ENCODE data around the gene HYI. TPM values are rescaled to one million over a fixed set of nuclear protein-coding genes. Genes with fewer than 3 reads are reported as not detected.
"Not testable (repeated sequence)": the region's sequence is repeated elsewhere in the genome, so short reads cannot be mapped to it uniquely, and the experiment has no call there.

Gene HYI
- total RNA-seq, 1 experiment from 2014 or later: 115 TPM

DNA sequence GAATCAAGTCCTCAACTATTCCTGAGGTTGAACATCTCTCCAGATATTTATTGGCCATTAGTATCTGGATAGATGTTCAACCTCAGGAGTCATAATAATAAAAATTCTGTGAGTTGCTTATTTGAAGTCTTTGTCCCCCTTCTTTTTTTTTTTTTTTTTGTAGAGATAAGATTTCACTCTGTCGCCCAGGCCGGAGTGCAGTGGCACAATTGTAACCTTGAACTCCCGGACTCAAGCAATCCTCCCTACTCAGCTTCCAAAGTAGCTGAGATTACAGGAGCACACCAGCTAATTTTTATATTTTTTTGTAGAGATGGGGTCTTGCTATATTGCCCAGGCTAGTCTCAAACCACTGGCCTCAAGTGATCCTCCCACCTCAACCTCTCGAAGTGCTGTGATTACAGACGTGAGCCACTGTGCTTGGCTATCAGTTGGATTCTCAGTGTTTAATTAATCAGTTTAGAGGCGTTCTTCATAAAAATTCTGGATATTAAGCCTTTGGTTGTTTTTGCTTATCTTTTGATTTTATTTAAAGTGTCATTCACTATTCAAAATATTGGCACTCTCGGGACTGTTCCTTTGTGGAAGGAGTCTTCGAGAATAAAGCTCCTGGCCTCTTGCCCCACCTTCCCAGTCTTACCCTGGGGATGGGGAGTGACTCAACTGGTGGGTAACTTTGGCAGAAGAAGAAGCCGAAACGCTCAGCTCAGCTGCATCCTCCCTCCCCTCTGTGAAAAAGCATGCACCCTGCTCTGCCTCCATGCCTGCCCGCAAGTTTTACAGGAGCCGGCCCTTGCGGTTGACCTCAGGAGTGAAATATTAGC, 11.2 kb upstream of the HYI start:
- DNase-seq (ENCODE audit: low read depth): peak; percentile 83

DNA sequence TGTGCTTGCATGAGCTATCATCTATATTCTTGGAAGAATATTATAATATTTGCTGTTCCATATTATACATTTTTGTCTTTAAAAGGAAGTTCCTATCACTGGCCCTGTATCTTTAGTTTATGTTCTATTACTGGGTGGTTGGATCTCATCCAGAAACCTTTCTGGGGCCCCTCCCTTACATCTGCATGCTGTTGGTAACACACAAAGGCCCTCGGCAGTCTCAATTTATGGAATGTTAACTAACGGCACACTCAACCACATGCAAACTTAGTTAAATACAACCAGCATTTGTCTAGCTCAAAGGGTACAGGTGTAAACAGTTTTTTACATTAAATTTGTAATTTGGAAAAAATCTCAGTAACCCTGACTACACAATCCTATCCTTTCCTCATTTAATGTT, 9.7 kb upstream of the HYI start:
- DNase-seq (ENCODE audit: low read depth): peak; percentile 51

DNA sequence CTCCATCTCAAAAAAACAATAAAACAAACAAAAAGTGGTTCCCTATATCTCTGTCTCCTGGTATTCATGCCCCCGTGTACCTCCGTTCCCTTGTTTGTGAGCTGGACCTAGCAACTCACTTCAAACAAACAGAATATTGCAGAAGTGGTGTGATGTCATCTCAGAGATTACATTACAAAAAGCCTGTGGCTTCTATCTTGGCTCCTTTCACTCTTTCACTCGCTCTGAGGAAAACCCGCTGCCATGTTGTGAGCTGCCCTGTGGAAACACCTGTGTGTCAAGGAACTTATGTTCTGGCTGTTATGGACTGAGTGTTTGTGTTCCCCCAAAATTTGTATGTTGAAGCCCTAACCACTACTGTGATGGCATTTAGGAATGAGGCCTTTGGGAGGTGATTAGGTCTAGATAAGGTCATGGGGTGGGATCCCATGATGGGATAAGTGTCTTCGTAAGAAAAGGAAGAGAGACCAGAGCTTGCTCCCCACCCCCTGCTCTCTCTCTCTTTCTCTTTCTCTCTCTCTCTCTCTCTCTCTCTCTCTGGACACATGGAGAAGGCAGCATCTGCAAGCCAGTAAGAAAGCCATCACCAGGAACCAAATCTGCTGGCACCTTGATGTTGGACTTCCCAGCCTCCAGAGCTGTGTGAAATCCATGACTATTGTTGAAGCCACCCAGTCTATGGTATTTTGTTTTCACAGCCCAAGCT, 7.4 kb upstream of the HYI start:
- no peak for DNase-seq (ENCODE audit: low read depth)

DNA sequence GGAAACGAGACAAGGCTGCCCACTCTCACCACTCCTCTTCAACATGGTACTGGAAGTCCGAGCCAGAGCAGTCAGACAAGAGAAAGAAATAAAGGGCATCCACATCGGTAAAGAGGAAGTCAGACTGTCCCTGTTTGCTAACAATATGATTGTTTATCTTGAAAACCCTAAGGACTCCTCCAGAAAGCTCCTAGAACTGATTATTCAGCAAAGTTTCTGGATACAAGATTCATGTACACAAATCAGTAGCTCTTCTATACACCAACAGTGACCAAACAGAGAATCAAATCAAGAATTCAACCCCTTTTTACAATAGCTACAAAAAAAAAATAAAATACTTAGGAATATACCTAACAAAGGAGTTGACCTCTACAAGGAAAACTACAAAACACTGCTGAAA, 4.6 kb upstream of the HYI start:
- DNase-seq (ENCODE audit: low read depth): not testable (repeated sequence)

DNA sequence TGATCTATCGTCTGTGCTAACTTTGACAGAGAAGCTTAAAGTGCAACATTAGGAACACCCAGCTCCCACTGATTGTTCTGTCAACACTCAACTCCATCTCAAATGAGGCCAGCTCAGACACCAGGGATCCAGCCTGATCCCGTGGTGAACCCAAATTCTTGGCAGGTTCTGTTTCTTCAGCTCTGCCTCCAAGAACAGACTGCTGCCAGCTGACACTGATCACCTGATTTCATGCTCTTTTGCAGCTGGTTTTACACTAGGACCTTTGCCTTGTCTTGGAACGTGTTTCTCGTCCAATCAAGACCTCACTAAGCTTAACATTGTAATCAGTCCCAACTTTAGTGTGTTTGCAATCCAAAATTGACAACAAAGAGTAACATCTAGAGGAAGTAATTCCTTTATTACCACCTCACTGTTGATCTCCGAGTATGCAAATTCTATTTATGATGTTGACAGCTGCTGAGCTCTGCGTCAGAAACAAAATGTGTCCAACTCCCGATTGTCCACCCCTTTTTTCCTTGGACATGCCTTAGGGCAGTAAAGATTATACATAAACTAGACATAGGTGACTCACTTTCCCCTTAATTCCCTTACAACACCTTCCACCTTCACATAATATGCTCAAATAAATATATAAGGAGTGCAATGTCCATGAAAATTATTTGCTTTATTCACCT, 1.6 kb upstream of the HYI start:
- DNase-seq (ENCODE audit: low read depth): no peak

DNA sequence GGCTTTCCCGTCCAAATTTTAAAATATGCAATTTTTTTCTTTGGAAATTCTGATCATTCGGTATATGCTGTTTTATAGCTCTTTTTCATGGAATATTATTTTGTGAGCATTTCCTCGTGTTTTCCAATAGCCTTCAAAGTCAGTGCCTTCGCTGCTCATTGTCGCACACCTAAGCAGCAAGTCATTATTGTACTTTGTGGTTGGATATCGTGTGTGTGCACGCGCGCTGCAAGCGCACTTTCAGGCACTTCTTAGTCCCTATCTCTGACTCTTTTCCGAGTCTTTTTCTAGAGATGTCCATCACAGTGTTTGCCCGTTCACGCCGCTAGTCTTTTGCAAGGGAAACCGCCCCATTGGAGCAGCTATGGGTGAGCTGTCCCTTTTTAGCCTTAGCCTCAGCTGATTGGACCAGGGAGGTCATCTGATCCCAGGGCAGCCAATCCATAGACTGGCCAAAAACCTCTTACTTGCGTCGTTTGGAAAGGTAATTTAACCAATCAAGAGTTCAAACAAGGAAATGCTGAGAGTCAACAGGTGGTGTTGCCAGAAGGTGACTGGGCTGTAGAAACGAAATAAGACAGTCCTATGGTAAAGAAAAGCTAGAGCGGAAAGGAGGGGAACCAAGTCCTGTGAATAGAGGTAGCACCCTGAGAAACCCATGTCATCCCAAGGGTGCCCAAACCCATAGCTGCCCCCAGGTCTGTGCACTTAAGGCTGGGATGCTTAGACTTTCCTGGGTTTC, 710 bp upstream of the HYI start:
- DNase-seq (ENCODE audit: low read depth): peak; percentile 93

DNA sequence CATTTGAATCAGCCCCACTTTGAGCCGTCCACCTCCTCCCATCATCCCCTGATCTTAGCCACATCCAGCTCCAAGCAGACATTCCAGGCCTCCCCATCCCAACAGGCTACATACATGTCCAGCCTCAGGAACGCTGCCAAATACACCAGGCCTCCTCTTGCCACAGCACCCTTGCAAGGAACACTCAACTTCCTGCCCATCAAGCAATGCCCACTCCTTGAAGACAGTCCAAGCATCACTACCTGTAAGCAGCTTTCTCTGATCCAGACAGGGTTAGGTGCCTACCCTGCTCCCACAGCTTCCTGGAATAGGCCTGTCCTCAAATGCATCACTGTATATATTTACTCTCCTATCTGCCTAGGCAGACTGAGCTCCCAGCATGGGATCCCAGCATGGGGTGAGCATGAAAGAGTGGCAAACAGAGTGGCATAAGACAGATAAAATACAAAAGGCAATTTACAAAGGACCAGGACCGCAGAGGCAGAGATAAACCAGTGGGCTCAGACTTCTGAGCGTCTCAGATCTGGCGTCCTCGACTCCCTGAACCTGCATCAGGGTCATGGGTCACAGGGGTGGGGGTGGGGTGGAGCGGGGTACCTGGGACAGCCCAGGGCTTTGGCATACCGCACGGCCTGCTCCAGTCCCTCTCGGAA, 816 bp downstream of the HYI start:
- peak; percentile 77 for DNase-seq (ENCODE audit: low read depth)

DNA sequence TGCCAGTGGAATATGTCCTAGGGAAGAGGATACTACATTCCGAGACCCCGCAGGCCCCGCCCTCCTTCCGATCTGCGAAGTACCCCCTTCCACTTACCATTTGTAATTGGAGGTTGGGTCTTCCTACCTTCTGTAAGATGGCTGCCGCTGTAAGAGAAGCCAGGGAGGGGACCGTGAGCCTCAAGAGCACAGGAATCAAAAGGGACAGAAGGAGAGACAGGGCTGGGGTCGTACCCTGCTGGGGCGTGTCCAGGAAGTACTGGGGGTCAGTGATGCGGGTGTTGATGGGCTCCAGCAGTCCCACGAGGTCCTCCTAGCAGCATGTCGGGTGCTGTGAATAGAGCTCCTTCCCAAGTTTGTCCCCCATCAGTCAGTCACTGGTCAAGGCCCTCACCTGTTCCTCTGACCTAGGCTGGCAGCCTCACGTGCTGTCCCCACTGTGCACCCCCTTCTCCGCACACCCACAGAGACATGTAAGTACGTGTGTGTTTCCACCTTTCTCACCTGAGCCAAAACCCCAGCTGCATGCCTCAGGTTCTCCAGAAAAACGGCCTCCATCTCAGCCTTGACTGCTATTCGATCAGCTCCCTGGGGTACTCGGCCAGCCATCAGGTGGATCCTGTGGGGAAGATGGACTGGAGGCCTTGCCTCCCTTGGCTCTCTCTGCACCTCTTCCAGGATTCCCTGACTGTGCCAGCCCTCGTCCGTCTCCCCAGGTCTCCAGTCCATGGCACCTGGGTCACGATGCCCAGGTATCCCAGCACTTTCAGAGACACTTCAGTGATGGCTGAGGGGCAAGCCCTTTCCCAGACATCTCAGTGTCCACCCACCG, 1.8 kb downstream of the HYI start:
- DNase-seq (ENCODE audit: low read depth): no peak

DNA sequence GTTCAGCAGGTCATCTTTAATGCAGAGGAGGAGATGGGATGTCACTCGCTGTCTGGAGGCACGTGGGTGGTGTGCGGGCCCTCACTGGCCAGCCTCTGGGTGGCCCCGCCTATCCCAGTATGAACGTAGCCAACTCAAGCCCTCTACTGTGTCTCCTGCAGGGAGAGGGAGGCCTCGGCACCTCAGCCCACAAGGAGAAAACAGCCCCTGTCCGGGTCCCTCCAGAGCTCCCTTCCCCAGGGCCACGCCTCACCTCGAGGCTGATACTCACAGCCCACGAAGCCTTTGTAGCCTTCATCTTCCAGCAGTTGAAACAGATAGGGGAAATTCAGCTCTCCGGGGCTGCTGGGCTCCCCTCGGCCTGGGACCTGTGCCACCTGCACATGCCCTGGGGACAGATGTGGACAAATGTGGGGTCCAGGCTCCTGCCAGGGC, 2.6 kb downstream of the HYI start:
- DNase-seq (ENCODE audit: low read depth): no peak

DNA sequence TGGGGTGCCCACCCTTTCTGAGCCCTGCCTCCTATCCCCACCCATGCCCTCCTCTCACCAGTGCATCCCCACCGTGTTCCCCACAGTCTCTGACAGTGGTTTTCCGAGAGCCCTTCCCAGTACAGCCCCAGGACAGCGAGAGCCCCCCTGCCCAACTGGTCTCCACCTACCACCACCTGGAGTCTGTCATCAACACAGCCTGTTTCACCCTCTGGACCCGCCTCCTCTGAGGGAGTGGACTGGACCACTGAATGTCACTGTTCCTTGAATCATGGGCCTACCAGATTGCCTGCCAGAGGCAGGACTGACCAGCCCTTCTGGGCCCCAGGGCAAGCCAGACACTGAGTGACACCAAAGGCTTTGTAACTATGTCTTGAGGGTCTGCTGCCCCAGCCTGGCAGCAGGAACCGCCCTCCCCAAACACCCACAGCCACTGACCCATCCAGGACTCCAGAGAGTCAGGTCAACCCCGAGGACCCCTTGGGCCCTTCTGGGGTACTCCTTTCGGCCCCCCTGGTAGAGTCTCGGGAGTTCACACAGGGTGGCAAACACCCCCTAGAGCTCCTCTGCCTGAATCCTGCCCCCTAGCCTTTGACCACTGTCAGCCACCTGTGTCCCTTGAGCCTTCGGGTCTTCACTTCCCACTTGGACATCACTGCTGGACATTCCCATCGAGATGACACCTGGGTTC, 3.3 kb downstream of the HYI start:
- DNase-seq (ENCODE audit: low read depth): no peak

DNA sequence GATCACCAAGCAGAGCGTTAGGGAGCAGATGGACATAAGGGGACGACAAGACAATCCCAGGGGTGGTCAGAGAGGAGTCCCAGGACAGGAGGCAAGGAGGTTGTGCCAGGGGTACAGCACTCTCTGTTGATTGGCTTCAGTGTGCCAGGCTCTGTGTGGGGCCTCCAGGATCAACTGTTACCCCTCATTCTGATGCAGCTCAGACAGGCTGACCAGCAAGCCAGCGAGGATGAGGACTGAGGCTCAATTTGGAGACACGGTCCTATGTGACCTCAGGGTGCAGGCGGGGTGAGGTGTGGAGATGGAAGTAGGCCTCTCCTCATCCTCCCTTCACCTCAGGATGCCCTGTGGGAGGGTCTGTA, 4.0 kb downstream of the HYI start:
- DNase-seq (ENCODE audit: low read depth): no peak

DNA sequence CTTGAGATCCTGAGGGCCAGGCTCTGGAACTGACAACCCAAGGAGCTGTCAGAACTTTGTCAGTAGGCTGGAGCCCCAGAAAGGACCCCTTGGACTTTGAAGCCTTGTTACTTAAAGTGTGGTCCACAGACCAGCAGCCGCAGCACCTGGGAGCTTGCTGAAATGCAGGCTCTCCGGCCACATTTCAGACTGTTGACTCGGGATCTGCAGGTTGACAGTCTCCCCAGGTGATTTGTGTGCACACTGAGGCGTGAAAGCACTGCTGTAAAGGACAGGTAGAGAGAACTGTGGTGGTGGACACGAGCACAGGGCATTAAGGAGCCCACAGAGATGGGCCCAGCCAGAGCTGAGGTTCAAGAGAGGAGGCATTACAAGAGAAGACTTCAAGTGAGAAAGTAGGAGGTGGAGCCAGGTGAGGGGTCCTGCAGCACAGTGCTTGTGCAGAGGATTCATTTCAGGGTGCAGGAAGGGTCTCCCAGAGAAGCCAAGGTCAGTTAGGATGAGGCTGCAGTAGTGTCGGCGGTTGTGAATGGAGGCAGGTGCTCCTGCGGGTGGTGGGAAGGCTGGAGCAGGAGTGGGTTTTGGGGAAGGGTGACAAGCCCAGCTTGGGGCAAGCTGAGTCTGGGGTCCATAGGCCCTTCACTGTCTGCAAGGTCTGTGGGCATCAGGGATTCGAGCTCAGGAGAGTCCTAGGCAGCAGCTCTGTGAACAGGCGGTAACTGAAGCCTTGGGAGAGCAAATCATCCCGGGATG, 4.6 kb downstream of the HYI start:
- DNase-seq (ENCODE audit: low read depth): no peak

DNA sequence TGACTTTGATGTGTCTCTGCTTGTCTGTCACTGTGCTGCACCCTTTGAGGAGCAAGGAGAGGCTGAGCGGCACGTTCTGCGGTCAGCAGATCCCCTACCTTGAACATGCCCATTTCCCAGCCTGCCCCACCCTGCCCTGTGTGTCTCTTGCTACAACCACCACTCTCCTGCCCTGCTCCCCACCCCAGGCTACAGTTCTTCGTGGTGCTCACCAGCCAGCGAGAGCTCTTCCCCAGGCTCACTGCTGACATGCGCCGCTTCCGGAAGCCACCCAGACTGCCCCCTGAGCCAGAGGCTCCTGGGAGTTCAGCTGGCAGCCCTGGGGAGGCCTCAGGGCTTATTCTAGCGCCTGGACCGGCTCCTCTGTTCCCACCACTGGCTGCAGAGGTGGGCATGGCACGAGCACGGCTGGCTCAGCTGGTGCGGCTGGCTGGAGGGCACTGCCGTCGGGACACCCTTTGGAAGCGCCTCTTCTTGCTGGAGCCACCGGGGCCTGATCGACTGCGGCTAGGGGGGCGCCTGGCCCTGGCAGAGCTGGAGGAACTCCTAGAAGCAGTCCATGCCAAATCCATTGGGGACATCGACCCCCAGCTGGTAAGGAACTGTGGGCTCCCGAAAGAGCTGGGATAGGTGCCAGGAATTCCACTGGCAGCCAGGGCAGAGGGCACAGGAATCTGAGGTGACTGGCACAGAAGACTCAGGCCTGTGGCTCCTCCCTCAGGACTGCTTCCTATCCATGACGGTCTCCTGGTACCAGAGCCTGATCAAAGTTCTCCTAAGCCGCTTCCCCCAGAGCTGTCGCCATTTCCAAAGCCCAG, 5.6 kb downstream of the HYI start:
- DNase-seq (ENCODE audit: low read depth): no peak

DNA sequence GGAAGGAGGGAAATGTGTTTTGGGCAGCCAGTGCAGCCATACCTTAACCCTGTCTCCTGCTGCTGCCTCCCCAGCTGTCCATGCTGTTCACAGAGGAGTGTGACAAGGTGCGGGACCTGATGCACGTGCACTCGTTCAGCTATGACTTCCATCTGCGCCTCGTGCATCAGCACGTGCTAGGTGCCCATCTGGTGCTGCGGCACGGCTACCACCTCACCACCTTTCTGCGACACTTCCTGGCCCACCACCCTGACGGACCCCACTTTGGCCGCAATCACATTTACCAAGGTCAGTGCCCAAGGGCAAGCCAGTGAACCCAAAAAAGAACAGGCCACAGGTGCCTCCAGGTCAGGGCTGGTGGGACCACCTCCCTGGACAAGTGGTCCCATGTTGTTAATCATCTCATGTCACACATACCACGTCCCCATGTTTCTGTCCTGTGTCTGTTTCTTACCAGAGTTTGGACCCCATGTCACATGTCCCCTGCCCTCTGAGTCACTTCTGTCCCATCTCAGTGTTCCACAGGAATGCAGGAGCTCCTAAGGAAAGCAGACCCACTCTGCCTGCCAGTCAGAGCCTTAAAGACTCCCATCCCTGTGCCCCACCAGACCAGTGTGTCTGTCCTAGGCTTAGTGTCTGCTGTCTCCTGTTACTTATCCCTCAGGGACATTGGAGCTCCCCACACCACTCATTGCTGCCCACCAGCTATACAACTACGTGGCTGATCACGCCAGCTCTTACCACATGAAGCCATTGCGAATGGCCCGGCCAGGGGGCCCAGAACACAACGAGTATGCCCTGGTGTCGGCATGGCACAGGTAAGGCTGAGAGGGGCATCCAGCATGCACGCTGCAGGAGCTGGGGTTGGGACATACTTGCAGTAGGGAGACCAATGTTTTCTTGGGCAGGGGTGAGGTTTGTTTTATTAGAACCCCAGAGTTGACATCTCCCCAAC, 6.6 kb downstream of the HYI start:
- DNase-seq (ENCODE audit: low read depth): no peak

DNA sequence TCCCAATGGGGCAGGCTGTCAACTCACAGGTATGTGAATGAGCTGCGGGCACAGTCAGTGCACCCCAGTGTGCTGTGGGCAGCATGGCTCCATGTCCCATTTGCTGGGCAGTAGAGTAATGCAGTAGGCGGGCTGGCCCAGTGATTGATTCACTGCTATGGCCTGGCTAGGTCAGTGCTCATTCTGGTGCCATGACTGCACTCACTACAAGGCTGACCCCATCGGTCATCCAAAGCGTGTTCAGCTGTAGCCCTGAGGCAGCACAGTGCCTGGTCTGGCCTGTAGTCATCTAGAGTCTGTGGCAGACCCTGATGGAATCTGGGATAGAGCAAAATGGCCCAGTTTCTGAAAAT, 7.4 kb downstream of the HYI start:
- peak; percentile 37 for DNase-seq (ENCODE audit: low read depth)

DNA sequence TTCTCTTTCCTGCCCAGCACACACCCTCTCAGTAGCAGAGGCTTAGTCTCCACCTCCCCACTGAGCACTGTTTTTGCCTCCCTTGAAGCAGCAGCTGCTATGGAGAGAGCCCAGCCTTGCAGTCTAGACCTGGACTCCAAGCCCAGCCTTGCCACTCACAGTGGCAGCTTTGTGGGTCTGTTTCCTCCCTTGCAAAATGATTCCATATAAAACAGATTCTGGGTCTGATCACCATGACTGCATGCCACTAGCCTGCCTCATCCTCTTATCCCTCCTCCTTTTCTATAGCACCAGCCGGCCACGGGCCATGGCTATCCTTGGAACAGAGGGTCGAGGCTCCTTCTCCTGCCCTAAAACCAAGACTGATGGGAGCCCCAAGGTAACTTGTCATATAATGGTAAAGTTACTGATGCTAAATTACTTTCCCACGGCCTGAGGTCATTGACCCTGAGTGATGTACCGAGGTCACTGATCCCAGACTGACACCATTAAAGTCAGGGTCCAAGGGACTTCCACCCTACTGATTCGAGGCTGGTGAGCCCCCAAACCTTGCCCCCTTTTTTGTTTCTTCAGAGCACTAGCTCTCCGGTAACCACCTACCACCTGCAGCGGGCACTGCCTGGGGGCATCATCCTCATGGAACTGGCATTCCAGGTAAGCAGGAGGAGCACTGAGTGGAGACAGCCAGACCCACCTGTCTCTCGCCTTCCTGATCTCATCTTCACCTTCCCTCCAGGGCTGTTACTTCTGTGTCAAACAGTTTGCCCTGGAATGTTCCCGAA, 7.9 kb downstream of the HYI start:
- DNase-seq (ENCODE audit: low read depth): no peak

DNA sequence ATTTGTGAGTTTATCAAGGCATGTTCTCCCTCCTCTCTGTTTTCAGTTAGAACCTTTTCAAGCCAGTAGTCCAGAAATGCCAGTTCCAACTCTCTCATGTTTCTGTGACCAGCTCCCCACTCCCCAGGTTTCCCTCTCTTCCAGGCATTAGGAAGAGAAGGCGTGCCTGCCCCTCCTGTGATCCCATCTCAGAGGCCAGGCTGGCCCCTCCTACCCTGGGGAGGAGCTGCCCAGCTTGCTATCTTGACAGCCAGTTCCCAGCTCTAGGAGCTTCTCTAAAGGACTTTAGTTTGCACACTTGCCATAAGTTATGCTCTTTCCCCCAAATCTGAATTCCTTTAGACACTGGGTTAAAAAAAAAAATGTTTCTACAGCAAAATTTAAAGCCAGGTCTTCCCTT, 8.9 kb downstream of the HYI start:
- no peak for DNase-seq (ENCODE audit: low read depth)
